ENCODE measurements around the gene MAP3K7CL. TPM values are rescaled to one million over a fixed set of nuclear protein-coding genes. Genes with fewer than 3 reads are reported as not detected.

MAP3K7CL gene
- polyA plus RNA-seq, 1 donor (not counting 4 experiments of a cell fraction or from before 2014, with no cell fraction given): 17.3 TPM

DNA sequence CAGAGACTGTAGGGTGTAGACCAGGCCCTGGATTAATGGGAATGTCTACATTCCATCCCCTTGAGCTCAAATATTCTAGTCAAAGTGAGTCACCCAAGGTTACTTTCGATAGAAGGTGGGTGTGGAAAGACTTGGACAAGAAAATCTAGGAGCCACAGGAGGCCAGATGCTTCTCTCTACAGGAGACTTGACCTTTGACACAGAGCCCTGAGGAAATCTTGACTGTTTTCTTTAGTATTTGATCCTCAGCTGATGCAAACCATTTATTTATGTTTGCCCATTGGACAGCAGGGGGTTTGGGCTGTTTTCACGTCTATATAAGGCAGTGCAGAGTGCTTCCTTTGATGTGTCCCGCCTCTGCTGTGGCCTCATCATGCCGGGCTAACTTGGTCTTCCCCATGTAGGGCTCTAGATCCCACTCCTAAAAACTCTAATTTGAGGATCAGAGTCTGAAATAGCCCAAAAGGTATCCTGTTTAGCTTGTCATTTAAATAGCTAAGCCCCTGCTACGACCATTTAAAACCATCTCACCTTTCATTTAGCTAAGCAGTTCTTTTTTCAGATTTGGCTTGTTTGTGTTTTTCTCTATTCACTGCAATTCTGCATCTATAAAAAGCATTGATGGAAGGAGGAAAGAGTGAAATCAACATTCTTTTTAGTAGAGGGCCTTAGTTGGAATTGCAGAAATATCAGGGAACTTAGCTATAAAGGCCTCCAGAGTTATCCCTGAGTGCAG is 15.5 kb upstream of the MAP3K7CL start:
- no peaks in the 10 kb centered on the region for H3K27me3 ChIP-seq (ENCODE audit: control insufficient read depth, extremely low read depth, insufficient read depth, low read length)
- H3K4me3 ChIP-seq (ENCODE audit: control insufficient read depth in 2 of 3, extremely low read depth in 1 of 3, insufficient read depth in 2 of 3, low read depth in 1 of 3, low read length in 3 of 3): no peak overlapping the region
- no peaks in the 10 kb centered on the region for H3K36me3 ChIP-seq (ENCODE audit: control insufficient read depth in 2 of 2, extremely low read depth in 1 of 2, insufficient read depth in 2 of 2, low read length in 2 of 2)
- no peak overlapping the region for H3K4me2 ChIP-seq (ENCODE audit: control insufficient read depth, extremely low read depth, insufficient read depth, low read depth, low read length)
- H3K27ac ChIP-seq (ENCODE audit: control insufficient read depth, insufficient read depth, low read length): no peak overlapping the region
- no peaks in the 10 kb centered on the region for H4K20me1 ChIP-seq (ENCODE audit: control insufficient read depth, extremely low read depth, insufficient read depth, low read length)
- H3K9me1 ChIP-seq (ENCODE audit: control insufficient read depth, extremely low read depth, insufficient read depth, low read length): no peaks in the 10 kb centered on the region
- H3K9ac ChIP-seq (ENCODE audit: control insufficient read depth, extremely low read depth, insufficient read depth, low read length): no peak overlapping the region
- TF ChIP-seq EZH2 (IDR thresholded peaks at IDR 0.05; ENCODE audit: low read length): no peak
- TF ChIP-seq, protein P1, sequence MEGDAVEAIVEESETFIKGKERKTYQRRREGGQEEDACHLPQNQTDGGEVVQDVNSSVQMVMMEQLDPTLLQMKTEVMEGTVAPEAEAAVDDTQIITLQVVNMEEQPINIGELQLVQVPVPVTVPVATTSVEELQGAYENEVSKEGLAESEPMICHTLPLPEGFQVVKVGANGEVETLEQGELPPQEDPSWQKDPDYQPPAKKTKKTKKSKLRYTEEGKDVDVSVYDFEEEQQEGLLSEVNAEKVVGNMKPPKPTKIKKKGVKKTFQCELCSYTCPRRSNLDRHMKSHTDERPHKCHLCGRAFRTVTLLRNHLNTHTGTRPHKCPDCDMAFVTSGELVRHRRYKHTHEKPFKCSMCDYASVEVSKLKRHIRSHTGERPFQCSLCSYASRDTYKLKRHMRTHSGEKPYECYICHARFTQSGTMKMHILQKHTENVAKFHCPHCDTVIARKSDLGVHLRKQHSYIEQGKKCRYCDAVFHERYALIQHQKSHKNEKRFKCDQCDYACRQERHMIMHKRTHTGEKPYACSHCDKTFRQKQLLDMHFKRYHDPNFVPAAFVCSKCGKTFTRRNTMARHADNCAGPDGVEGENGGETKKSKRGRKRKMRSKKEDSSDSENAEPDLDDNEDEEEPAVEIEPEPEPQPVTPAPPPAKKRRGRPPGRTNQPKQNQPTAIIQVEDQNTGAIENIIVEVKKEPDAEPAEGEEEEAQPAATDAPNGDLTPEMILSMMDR (optimal IDR thresholded peaks at IDR 0.05 in 1 of 3, IDR thresholded peaks at IDR 0.05 in 1 of 3, conservative IDR thresholded peaks at IDR 0.05 in 1 of 3; ENCODE audit: extremely low read depth in 1 of 3, insufficient read depth in 2 of 3, low read length in 3 of 3): no peak
- no peak for DNase-seq (ENCODE audit: low read depth, low spot score)
- FAIRE-seq: peak; percentile 67
- no peaks in the 10 kb centered on the region for H3K79me2 ChIP-seq (ENCODE audit: control insufficient read depth, insufficient read depth, low read length)
- dilution Hi-C loops (cut with MboI; ENCODE audit: extremely low pct_ligation_motif_present, low sequenced_read_pairs): no loop called here
- H2AFZ ChIP-seq (ENCODE audit: control insufficient read depth, low read length): peak overlapping the region; percentile 39
- H3K9me3 ChIP-seq (ENCODE audit: control insufficient read depth, low read depth, low read length): no peaks in the 10 kb centered on the region
- peaks cover 7% of the 10 kb centered on the region for H3K4me1 ChIP-seq (ENCODE audit: control insufficient read depth, extremely low read depth, insufficient read depth, low read length)

DNA sequence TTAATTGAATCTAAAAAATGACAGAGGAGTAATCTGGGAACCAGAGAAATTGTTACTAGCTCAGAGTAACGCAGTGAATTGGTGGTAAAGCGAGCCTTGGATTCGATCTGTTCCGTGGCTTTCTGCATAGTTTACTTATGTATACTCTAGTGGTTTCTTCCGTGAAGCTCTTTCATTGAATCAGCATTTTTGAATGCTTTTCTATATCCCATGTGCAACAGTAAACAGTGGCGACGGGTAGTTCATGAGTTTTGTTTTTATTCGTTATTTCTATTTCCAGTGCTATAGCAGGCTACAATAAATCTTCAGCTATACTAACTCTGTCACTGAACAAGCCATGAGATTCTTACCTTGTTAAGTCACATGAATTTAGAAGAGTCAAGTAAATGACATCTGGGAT is 14.5 kb upstream of the MAP3K7CL start:
- H3K27me3 ChIP-seq (ENCODE audit: control insufficient read depth, extremely low read depth, insufficient read depth, low read length): no peaks in the 10 kb centered on the region
- TF ChIP-seq, protein P1 (optimal IDR thresholded peaks at IDR 0.05 in 1 of 3, IDR thresholded peaks at IDR 0.05 in 1 of 3, conservative IDR thresholded peaks at IDR 0.05 in 1 of 3; ENCODE audit: extremely low read depth in 1 of 3, insufficient read depth in 2 of 3, low read length in 3 of 3): no peak
- no peak for TF ChIP-seq EZH2 (IDR thresholded peaks at IDR 0.05; ENCODE audit: low read length)
- no peak overlapping the region for H3K27ac ChIP-seq (ENCODE audit: control insufficient read depth, insufficient read depth, low read length)
- no peaks in the 10 kb centered on the region for H4K20me1 ChIP-seq (ENCODE audit: control insufficient read depth, extremely low read depth, insufficient read depth, low read length)
- no peaks in the 10 kb centered on the region for H3K9me3 ChIP-seq (ENCODE audit: control insufficient read depth, low read depth, low read length)
- no peaks in the 10 kb centered on the region for H3K9me1 ChIP-seq (ENCODE audit: control insufficient read depth, extremely low read depth, insufficient read depth, low read length)
- no peaks in the 10 kb centered on the region for H3K36me3 ChIP-seq (ENCODE audit: control insufficient read depth in 2 of 2, extremely low read depth in 1 of 2, insufficient read depth in 2 of 2, low read length in 2 of 2)
- H3K4me1 ChIP-seq (ENCODE audit: control insufficient read depth, extremely low read depth, insufficient read depth, low read length): peaks cover 7% of the 10 kb centered on the region
- dilution Hi-C loops (cut with MboI; ENCODE audit: extremely low pct_ligation_motif_present, low sequenced_read_pairs): no loop called here
- no peak overlapping the region for H3K4me3 ChIP-seq (ENCODE audit: control insufficient read depth in 2 of 3, extremely low read depth in 1 of 3, insufficient read depth in 2 of 3, low read depth in 1 of 3, low read length in 3 of 3)
- DNase-seq (ENCODE audit: low read depth, low spot score): no peak
- FAIRE-seq: no peak
- H3K9ac ChIP-seq (ENCODE audit: control insufficient read depth, extremely low read depth, insufficient read depth, low read length): no peak overlapping the region
- H3K4me2 ChIP-seq (ENCODE audit: control insufficient read depth, extremely low read depth, insufficient read depth, low read depth, low read length): no peak overlapping the region
- no peak overlapping the region for H2AFZ ChIP-seq (ENCODE audit: control insufficient read depth, low read length)
- no peaks in the 10 kb centered on the region for H3K79me2 ChIP-seq (ENCODE audit: control insufficient read depth, insufficient read depth, low read length)

Data from keratinocyte (primary cell).